K562 (cell line): Measurements from ENCODE around the gene DNAAF3. TPM values are rescaled to one million over a fixed set of nuclear protein-coding genes. Genes with fewer than 3 reads are reported as not detected.
A peak's percentile ranks its signal among the peaks of the same experiment; 100 is the strongest.
"Not testable (repeated sequence)": the region's sequence is repeated elsewhere in the genome, so short reads cannot be mapped to it uniquely, and the experiment has no call there.

Experiments used
- ATAC-seq: fragments of 200-7000 bp; cut with Tn5 transposase; 3 replicates; pipeline ENCODE4 v1.9.1; 2020; ENCODE audit warnings: moderate library complexity
- BruUV-seq: library from RNA; stranded (reverse); fragments of 400-500 nt; replicated peaks from 2 replicates; lab custom pipeline; 2021; lab: Mats Ljungman, UMichigan
- CTCF ChIA-PET: fragments of 300-600 bp; formaldehyde crosslinking; extraction: SDS; loops from one replicate; lab custom pipeline; 2021; ENCODE audit warnings: low intra/inter-chr PET ratio; lab: Yijun Ruan, JAX
- POLR2A ChIA-PET: fragments of 300-600, 350-650 bp; sonication (Branson Sonifier 250); formaldehyde crosslinking; extraction: SDS; loops from one replicate; lab custom pipeline; 2021; ENCODE audit warnings: antibody characterized with exemption, inconsistent platforms; lab: Yijun Ruan, JAX
- DNase-seq, 4 experiments: peaks; one replicate each; pipeline versions ENCODE4 v3.0.0 to v3.0.0-alpha.2; 2011 to 2018; ENCODE audit warnings: low spot score in 3 of 4, mixed read lengths in 3 of 4; ENCODE audit errors: extremely low read depth in 1 of 4
- FAIRE-seq: peaks from 2 replicates; lab custom pipeline; 2011; peaks lifted over from hg19 to GRCh38; lab: Jason Lieb, UNC
- H2AFZ ChIP-seq: 2 replicates; pipeline ENCODE4 v1.6.0; 2011; ENCODE audit warnings: low read depth, low read length, control low read depth, inconsistent platforms
- H3K27ac ChIP-seq: fragments of 200-600 bp; 3 replicates; pipeline ENCODE4 v1.8.0; 2011; ENCODE audit warnings: low read depth, mild to moderate bottlenecking, control low read depth, inconsistent platforms, low read length, moderate library complexity, mixed read lengths; ENCODE audit errors: extremely low read depth
- H3K27me3 ChIP-seq, 2 experiments: fragments of 300-600 bp in 1 of 2; 2 replicates in 1 of 2; 3 replicates in 1 of 2; pipeline versions ENCODE4 v1.6.0 to v1.8.0; 2011; ENCODE audit warnings: inconsistent platforms in 2 of 2, low read length in 2 of 2, mild to moderate bottlenecking in 1 of 2, mixed read lengths in 1 of 2, moderate library complexity in 1 of 2; ENCODE audit not compliant: control insufficient read depth in 2 of 2, insufficient read depth in 2 of 2
- H3K36me3 ChIP-seq: fragments of 300-600 bp; 3 replicates; pipeline ENCODE4 v1.8.0; 2011; ENCODE audit warnings: mild to moderate bottlenecking, low read length, inconsistent platforms; ENCODE audit not compliant: control insufficient read depth, insufficient read depth
- H3K4me1 ChIP-seq, 2 experiments: fragments of 200-600 bp in 1 of 2; replicated peaks in 1 of 2; 2 replicates in 1 of 2; 3 replicates in 1 of 2; pipeline versions ENCODE4 v1.5.1 to v1.8.0; 2011; ENCODE audit warnings: inconsistent platforms in 2 of 2, low read length in 2 of 2, mild to moderate bottlenecking in 1 of 2, mixed read lengths in 1 of 2, moderate library complexity in 1 of 2; ENCODE audit not compliant: control insufficient read depth in 2 of 2, insufficient read depth in 2 of 2
- H3K4me2 ChIP-seq: 2 replicates; pipeline ENCODE4 v1.6.1; 2011; ENCODE audit warnings: low read length, control low read depth, inconsistent platforms, mixed read lengths; ENCODE audit not compliant: insufficient read depth
- H3K4me3 ChIP-seq: fragments of 200-600 bp; sonication (generic), shearing (Covaris generic); 2 replicates; pipeline ENCODE4 v1.5.1; 2016; ENCODE audit warnings: control low read depth, inconsistent platforms
- H3K79me2 ChIP-seq: fragments of 200-600 bp; 3 replicates; pipeline ENCODE4 v1.8.0; 2011; ENCODE audit warnings: low read length, inconsistent platforms; ENCODE audit not compliant: control insufficient read depth, insufficient read depth
- H3K9ac ChIP-seq, 2 experiments: 2 replicates each; pipeline versions ENCODE4 v1.6.0 to v1.6.1; 2011; ENCODE audit warnings: low read depth in 2 of 2, low read length in 2 of 2, control low read depth in 1 of 2, inconsistent platforms in 1 of 2, mild to moderate bottlenecking in 1 of 2, mixed read lengths in 1 of 2; ENCODE audit not compliant: insufficient read depth in 1 of 2
- H3K9me1 ChIP-seq: one replicate; pipeline ENCODE4 v1.6.0; 2011; ENCODE audit warnings: inconsistent platforms, mild to moderate bottlenecking, low read length, moderate library complexity; ENCODE audit not compliant: control insufficient read depth, insufficient read depth
- H3K9me3 ChIP-seq: replicated peaks from 2 replicates; pipeline ENCODE4 v1.5.1; 2011; ENCODE audit warnings: low read depth, low read length, inconsistent platforms; ENCODE audit not compliant: control insufficient read depth, insufficient read depth
- H4K20me1 ChIP-seq: replicated peaks from 2 replicates; pipeline ENCODE4 v1.6.1; 2011; ENCODE audit warnings: low read length, inconsistent platforms, mixed read lengths; ENCODE audit not compliant: control insufficient read depth, insufficient read depth
- FOXM1 ChIP-seq, 2 experiments: fragments of 450-650 bp in 1 of 2; sonication (generic) in 1 of 2; formaldehyde crosslinking in 1 of 2; IDR thresholded peaks; 2 replicates each; pipeline versions ENCODE4 v1.6.1 to v1.9.0; 2017 to 2022; ENCODE audit warnings: low read depth in 2 of 2, mild to moderate bottlenecking in 2 of 2, missing genetic modification reagents in 1 of 2, moderate library complexity in 1 of 2
- NFYB ChIP-seq: IDR thresholded peaks from 2 replicates; pipeline ENCODE4 v1.6.1; 2011; ENCODE audit warnings: mild to moderate bottlenecking, moderate library complexity; ENCODE audit not compliant: insufficient read length; ENCODE audit errors: extremely low read depth
- RAD21 ChIP-seq, 2 experiments: fragments of 250-450 bp in 1 of 2; fragments of 450-650 bp in 1 of 2; sonication (Bioruptor Pico) in 1 of 2; formaldehyde crosslinking in 1 of 2; IDR thresholded peaks in 1 of 2; conservative IDR thresholded peaks in 1 of 2; 2 replicates each; pipeline versions ENCODE4 v1.4.0 to v1.8.0; 2020 to 2022; ENCODE audit warnings: mild to moderate bottlenecking in 2 of 2, moderate library complexity in 1 of 2
- WGBS: fragments of 100-300 bp; shearing (Covaris generic); methylation state at CpG from one replicate; pipeline ENCODE4 v1.1.6; 2016; ENCODE audit warnings: low coverage, mixed read lengths; ENCODE audit not compliant: insufficient coverage; ENCODE audit errors: missing lambda C conversion rate; 5-methylcytosine and 5-hydroxymethylcytosine counted together
- in situ Hi-C: fragments of 300-500 bp; cut with MboI; formaldehyde crosslinking; loops from 4 replicates; pipeline ENCODE4 v1.15.0; 2018; ENCODE audit warnings: inconsistent platforms, mixed read lengths
- intact Hi-C: fragments of 100-400 bp; cut with micrococcal nuclease; formaldehyde crosslinking; loops from 2 replicates; pipeline ENCODE4 v1.14.2; 2022
- polyA plus RNA-seq, 8 experiments: library from polyadenylated mRNA; depleted of rRNA in 4 of 8; stranded (reverse) in 5 of 8; unstranded in 3 of 8; fragments of >200 nt; fragmentation: Nextera tagmentation in 2 of 8; fragmentation: Illumina TruSeq in 1 of 8; extraction: Ambion mirVana in 2 of 8; extraction: Trizol in 1 of 8; gene quantifications; 2 replicates each; pipeline versions ENCODE4 v1.2.1 to v1.2.3, GENCODE V29; 2011 to 2014; ENCODE audit warnings: inconsistent platforms in 1 of 8, missing spikeins in 1 of 8
- total RNA-seq, 7 experiments: library from RNA; depleted of rRNA in 6 of 7; stranded (reverse); fragments of >200 nt in 6 of 7; fragmentation: Illumina TruSeq in 2 of 7; extraction: Trizol in 2 of 7; gene quantifications; 2 replicates each; pipeline versions ENCODE4 v1.2.1 to v1.2.3, GENCODE V29; 2011 to 2021; ENCODE audit warnings: low replicate concordance in 1 of 7
- TF ChIP-seq, protein P1 (sequence below), 3 experiments: fragments of 200-800 bp in 1 of 3; sonication (Bioruptor generic) in 1 of 3; sonication (generic) in 1 of 3; formaldehyde crosslinking in 1 of 3; IDR thresholded peaks; 2 replicates each; pipeline versions ENCODE4 v1.6.1 to v1.8.0; 2016 to 2022; ENCODE audit warnings: mild to moderate bottlenecking in 2 of 3, missing compliant biosample characterization in 2 of 3, missing genetic modification characterization in 2 of 3, missing genetic modification reagents in 1 of 3
- TF ChIP-seq, protein P2 (sequence below): fragments of 450-650 bp; formaldehyde crosslinking; IDR thresholded peaks from 2 replicates; pipeline ENCODE4 v1.4.0; 2020; ENCODE audit warnings: mild to moderate bottlenecking, moderate library complexity
- TF ChIP-seq, protein P3 (sequence below), 3 experiments: IDR thresholded peaks in 2 of 3; conservative IDR thresholded peaks in 1 of 3; 2 replicates each; pipeline ENCODE4 v1.5.1; 2011 to 2012; ENCODE audit warnings: low read length in 3 of 3, mild to moderate bottlenecking in 3 of 3, control low read depth in 2 of 3, improper control_type of control experiment in 1 of 3, inconsistent platforms in 1 of 3, low read depth in 1 of 3, mixed read lengths in 1 of 3, moderate library complexity in 1 of 3; ENCODE audit not compliant: insufficient read depth in 2 of 3

Gene DNAAF3
- total and polyA plus RNA-seq, 9 of the 15 experiments (the other 6 are each of a cell fraction or from before 2014, with no cell fraction given), result 21.6 to 61.5 (median 43.0) TPM

DNA sequence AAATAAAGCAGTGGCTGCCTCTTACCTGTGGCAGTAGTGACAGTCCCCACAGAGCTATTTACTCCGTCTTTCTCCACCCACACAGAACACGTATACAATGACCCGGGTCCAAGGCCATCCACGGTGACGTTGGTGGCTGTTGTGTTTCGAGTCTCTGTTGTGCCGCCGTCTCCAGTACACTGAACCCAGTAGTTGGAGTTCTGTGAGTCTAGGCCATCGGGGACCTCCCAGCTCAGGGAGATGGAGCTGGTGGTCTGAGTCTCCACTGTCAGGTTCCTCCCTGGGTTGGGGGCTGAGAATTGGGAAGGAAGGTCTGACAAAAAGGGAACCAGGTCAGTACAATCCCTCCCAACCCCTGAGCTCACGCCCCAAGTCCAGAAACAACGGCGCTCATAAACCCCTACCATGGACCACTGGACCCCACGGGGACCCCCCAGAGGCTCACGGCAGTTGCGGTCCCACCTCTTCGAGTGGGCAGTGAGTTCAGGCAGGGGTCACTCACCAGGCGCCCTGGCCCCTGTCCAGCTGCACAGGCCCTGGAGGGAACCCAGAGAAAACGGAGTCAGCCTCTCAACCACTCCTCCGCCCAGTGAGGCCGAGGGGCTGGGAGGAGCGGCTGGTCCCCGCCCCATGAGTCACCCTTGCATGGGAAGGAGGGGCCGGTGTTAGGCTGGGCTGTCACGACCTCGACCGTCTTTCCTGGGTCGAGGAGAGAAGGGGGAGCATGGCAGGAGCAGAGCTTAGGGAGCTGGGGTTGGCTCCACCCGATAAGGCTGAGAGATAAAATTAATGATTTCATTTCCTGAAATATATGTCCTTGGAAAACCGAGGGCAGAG, 40.5 kb upstream of the DNAAF3 start (continued):
- TF ChIP-seq, protein P1, sequence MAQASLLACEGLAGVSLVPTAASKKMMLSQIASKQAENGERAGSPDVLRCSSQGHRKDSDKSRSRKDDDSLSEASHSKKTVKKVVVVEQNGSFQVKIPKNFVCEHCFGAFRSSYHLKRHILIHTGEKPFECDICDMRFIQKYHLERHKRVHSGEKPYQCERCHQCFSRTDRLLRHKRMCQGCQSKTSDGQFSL (CRISPR knock-in tag; IDR thresholded peaks at IDR 0.05), result no peak
- TF ChIP-seq, protein P1 (tag; IDR thresholded peaks at IDR 0.05), result no peak
- no peak for TF ChIP-seq NFYB
- TF ChIP-seq FOXM1 (IDR thresholded peaks at IDR 0.05; ENCODE audit: low read depth), result no peak
- TF ChIP-seq FOXM1 (CRISPR knock-in tag; IDR thresholded peaks at IDR 0.05; ENCODE audit: low read depth), result 0 out of 2 replicates have a peak, but pooled peaks have one; percentile 63

DNA sequence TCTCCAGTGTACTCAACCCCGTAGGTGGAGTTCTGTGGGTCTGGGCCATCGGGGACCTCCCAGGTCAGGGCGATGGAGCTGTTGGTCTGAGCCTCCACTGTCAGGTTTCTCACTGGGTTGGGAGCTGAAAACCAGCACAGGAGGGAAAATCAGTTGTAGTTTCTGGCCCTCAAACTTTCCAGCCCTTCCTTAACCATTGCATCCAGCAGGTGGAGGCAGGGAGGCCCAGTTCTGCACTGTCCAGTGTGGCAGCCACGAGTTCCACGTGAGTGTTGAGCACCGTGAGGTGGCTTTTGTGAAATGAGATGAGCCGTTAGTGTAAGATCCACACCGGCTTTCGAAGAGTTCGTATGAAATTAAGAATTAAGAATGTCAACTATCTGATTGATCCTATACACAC, 35.8 kb upstream of the DNAAF3 start:
- intact Hi-C loops, H3K4me2 ChIP-seq, H3K27ac ChIP-seq, CTCF ChIA-PET, BruUV-seq, DNase-seq, H3K9ac ChIP-seq, H3K9me3 ChIP-seq, FAIRE-seq, in situ Hi-C loops, H3K9me1 ChIP-seq, H3K27me3 ChIP-seq, ATAC-seq, H4K20me1 ChIP-seq, H2AFZ ChIP-seq, H3K4me3 ChIP-seq, H3K4me1 ChIP-seq: not testable (repeated sequence)
- Histone ChIP-seq H3K36me3 (peaks cover 73% of the 10 kb centered on the region; the same call in 2 of the 3 replicates), H3K79me2 (peaks cover 19% of the 10 kb centered on the region)
- POLR2A ChIA-PET, result interaction anchor here (0.5 kb wide), 1 partner anchor 89 kb away, joined by 3 read pairs; no protein-coding TSS in a partner anchor
- TF ChIP-seq, protein P2, sequence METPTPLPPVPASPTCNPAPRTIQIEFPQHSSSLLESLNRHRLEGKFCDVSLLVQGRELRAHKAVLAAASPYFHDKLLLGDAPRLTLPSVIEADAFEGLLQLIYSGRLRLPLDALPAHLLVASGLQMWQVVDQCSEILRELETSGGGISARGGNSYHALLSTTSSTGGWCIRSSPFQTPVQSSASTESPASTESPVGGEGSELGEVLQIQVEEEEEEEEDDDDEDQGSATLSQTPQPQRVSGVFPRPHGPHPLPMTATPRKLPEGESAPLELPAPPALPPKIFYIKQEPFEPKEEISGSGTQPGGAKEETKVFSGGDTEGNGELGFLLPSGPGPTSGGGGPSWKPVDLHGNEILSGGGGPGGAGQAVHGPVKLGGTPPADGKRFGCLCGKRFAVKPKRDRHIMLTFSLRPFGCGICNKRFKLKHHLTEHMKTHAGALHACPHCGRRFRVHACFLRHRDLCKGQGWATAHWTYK (CRISPR knock-in tag), result peak; percentile 87
- TF ChIP-seq RAD21 (CRISPR knock-in tag; conservative IDR thresholded peaks at IDR 0.05 in 1 of 2, IDR thresholded peaks at IDR 0.05 in 1 of 2), result peak in 1 of 2 experiments; percentile 18; a peak in 1 of 4 replicates
- TF ChIP-seq, protein P3, sequence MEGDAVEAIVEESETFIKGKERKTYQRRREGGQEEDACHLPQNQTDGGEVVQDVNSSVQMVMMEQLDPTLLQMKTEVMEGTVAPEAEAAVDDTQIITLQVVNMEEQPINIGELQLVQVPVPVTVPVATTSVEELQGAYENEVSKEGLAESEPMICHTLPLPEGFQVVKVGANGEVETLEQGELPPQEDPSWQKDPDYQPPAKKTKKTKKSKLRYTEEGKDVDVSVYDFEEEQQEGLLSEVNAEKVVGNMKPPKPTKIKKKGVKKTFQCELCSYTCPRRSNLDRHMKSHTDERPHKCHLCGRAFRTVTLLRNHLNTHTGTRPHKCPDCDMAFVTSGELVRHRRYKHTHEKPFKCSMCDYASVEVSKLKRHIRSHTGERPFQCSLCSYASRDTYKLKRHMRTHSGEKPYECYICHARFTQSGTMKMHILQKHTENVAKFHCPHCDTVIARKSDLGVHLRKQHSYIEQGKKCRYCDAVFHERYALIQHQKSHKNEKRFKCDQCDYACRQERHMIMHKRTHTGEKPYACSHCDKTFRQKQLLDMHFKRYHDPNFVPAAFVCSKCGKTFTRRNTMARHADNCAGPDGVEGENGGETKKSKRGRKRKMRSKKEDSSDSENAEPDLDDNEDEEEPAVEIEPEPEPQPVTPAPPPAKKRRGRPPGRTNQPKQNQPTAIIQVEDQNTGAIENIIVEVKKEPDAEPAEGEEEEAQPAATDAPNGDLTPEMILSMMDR (IDR thresholded peaks at IDR 0.05 in 2 of 3, conservative IDR thresholded peaks at IDR 0.05 in 1 of 3; ENCODE audit: insufficient read depth in 2 of 3, low read depth in 1 of 3, low read length in 3 of 3), result peak in 2 of 3 experiments; percentile 24 to 32; a peak in 2 of 6 replicates
- WGBS, result 89% methylated on average over 10 of the region's 10 CpGs
